ENCODE data around the gene FGF22. TPM values are rescaled to one million over a fixed set of nuclear protein-coding genes. Genes with fewer than 3 reads are reported as not detected.

The FGF22 gene
- total and polyA plus RNA-seq, 4 donors, result 0.08 TPM; not detected in 3

GRCh38 chr19:597406-598315 is 42.0 kb upstream of the FGF22 start:
- Histone ChIP-seq H3K36me3 (ENCODE audit: control insufficient read depth in 4 of 4, insufficient read depth in 3 of 4, low read depth in 1 of 4, low read length in 3 of 4) (no peaks in the 10 kb centered on the region), H3K4me1 (ENCODE audit: control insufficient read depth in 4 of 4, insufficient read depth in 4 of 4, low read length in 3 of 4) (no peaks in the 10 kb centered on the region), H3K9ac (ENCODE audit: low read depth in 1 of 2, low read length in 2 of 2) (no peak overlapping the region), H3K9me3 (ENCODE audit: control insufficient read depth in 4 of 4, low read length in 3 of 4) (no peaks in the 10 kb centered on the region), H3K27me3 (ENCODE audit: control insufficient read depth in 4 of 4, insufficient read depth in 4 of 4, low read length in 3 of 4) (peaks cover 0 to 4% (median 0%) of the 10 kb centered on the region in 4 donors), H3K27ac (ENCODE audit: low read depth in 1 of 2, low read length in 2 of 2) (no peak overlapping the region), H3K4me3 (ENCODE audit: low read depth in 1 of 3, low read length in 3 of 3) (no peak overlapping the region)
- TF ChIP-seq RXRA (IDR thresholded peaks at IDR 0.05) (no peak), SP1 (IDR thresholded peaks at IDR 0.05) (no peak), CTCF (IDR thresholded peaks at IDR 0.05; ENCODE audit: low read depth, low read length, missing input control) (no peak), HNF4G (IDR thresholded peaks at IDR 0.05) (no peak), RAD21 (IDR thresholded peaks at IDR 0.05) (no peak), ATF3 (IDR thresholded peaks at IDR 0.05) (no peak), REST (IDR thresholded peaks at IDR 0.05) (no peak), YY1 (IDR thresholded peaks at IDR 0.05) (no peak)
- 75% methylated on average over 18 of the region's 18 CpGs for WGBS
- DNase-seq (ENCODE audit: low spot score), result no peak

- H3K27me3 ChIP-seq (ENCODE audit: control insufficient read depth in 4 of 4, insufficient read depth in 4 of 4, low read length in 3 of 4), result no peaks in the 10 kb centered on the region
- no peaks in the 10 kb centered on the region for H3K36me3 ChIP-seq (ENCODE audit: control insufficient read depth in 4 of 4, insufficient read depth in 3 of 4, low read depth in 1 of 4, low read length in 3 of 4)
- WGBS, result 92% methylated on average over 28 of the region's 28 CpGs
- H3K4me1 ChIP-seq (ENCODE audit: control insufficient read depth in 4 of 4, insufficient read depth in 4 of 4, low read length in 3 of 4), result no peaks in the 10 kb centered on the region
- no peak for DNase-seq (ENCODE audit: low spot score)
- H3K9me3 ChIP-seq (ENCODE audit: control insufficient read depth in 4 of 4, low read length in 3 of 4), result no peaks in the 10 kb centered on the region
- H3K4me3 ChIP-seq (ENCODE audit: low read depth in 1 of 3, low read length in 3 of 3), result no peak overlapping the region
- no peak overlapping the region for H3K27ac ChIP-seq (ENCODE audit: low read depth in 1 of 2, low read length in 2 of 2)
- H3K9ac ChIP-seq (ENCODE audit: low read depth in 1 of 2, low read length in 2 of 2), result no peak overlapping the region
- TF ChIP-seq HNF4A (conservative IDR thresholded peaks at IDR 0.05) (no peak), FOXA1 (IDR thresholded peaks at IDR 0.05) (no peak), SP1 (IDR thresholded peaks at IDR 0.05) (no peak), YY1 (IDR thresholded peaks at IDR 0.05) (no peak), CTCF (IDR thresholded peaks at IDR 0.05; ENCODE audit: low read depth, low read length, missing input control) (no peak), NR2F2 (IDR thresholded peaks at IDR 0.05) (no peak), TAF1 (conservative IDR thresholded peaks at IDR 0.05) (no peak), GABPA (IDR thresholded peaks at IDR 0.05 in 1 of 2, conservative IDR thresholded peaks at IDR 0.05 in 1 of 2) (no peak), MAX (IDR thresholded peaks at IDR 0.05) (no peak), ATF3 (IDR thresholded peaks at IDR 0.05) (no peak), RXRA (IDR thresholded peaks at IDR 0.05) (no peak), EGR1 (IDR thresholded peaks at IDR 0.05; ENCODE audit: low read depth in 2 of 2) (no peak)
These were observed 38.4 kb upstream of the FGF22 start for GRCh38 chr19:601310-601709.

Measured in liver (tissue), 9 donors.